Peyer's patch (tissue), 4 donors: ENCODE measurements around the gene RAB9A.

Experiments
- CTCF ChIP-seq, 6 experiments: fragments of 450-650 bp in 4 of 6; fragments of 200-600 bp in 2 of 6; sonication (generic) in 1 of 6; IDR thresholded peaks; one replicate each; pipeline ENCODE4 v1.5.1; 2017 to 2019; ENCODE audit warnings: antibody characterized with exemption in 6 of 6, mild to moderate bottlenecking in 3 of 6, moderate library complexity in 1 of 6
- POLR2A ChIP-seq, 2 donors: fragments of 450-650 bp; IDR thresholded peaks; one replicate each; pipeline ENCODE4 v1.5.1; 2017; ENCODE audit warnings: antibody characterized with exemption in 2 of 2, mild to moderate bottlenecking in 2 of 2, moderate library complexity in 2 of 2

- no peak for TF ChIP-seq CTCF (IDR thresholded peaks at IDR 0.05)
- no peak for TF ChIP-seq POLR2A (IDR thresholded peaks at IDR 0.05)
Observed at GRCh38 chrX:13698432-13698831, 9.5 kb downstream of the RAB9A start.
